HL-60 (cell line): ENCODE data around the gene ARHGAP21.

ENCODE experiments used
- DNase-seq, 2 experiments: peaks; one replicate each; pipeline ENCODE4 v3.0.0-alpha.2; 2010 to 2020; ENCODE audit warnings: low read depth in 1 of 2, low spot score in 1 of 2
- H3K27ac ChIP-seq: fragments of 250-450 bp; sonication (Bioruptor Pico); replicated peaks from 2 replicates; pipeline ENCODE4 v1.5.1; 2020; ENCODE audit warnings: mild to moderate bottlenecking, moderate library complexity
- H3K27me3 ChIP-seq: fragments of 250-450 bp; sonication (Bioruptor Pico); 2 replicates; pipeline ENCODE4 v1.5.1; 2021; ENCODE audit warnings: mild to moderate bottlenecking, moderate library complexity; ENCODE audit not compliant: insufficient read depth, poor library complexity, severe bottlenecking
- H3K4me3 ChIP-seq: replicated peaks from 2 replicates; pipeline ENCODE4 v1.5.1; 2011; ENCODE audit warnings: mild to moderate bottlenecking, control low read depth, low read length; ENCODE audit not compliant: insufficient read depth
- GABPA ChIP-seq: IDR thresholded peaks from 2 replicates; pipeline ENCODE4 v1.6.1; 2012; ENCODE audit warnings: low read depth
- POLR2AphosphoS5 ChIP-seq: IDR thresholded peaks from 2 replicates; pipeline ENCODE4 v1.6.1; 2012; ENCODE audit warnings: low read depth
- SPI1 ChIP-seq: IDR thresholded peaks from 2 replicates; pipeline ENCODE4 v1.6.1; 2012; ENCODE audit warnings: low read depth, mild to moderate bottlenecking, borderline replicate concordance
- TF ChIP-seq, protein P1 (sequence below): IDR thresholded peaks from 2 replicates; pipeline ENCODE4 v1.6.1; 2012; ENCODE audit warnings: low read depth; ENCODE audit not compliant: insufficient replicate concordance
- TF ChIP-seq, protein P2 (sequence below): IDR thresholded peaks from one replicate; pipeline ENCODE4 v1.5.1; 2011; ENCODE audit warnings: low read length, control low read depth, inconsistent platforms; ENCODE audit not compliant: insufficient read depth

The ARHGAP21 gene

DNA sequence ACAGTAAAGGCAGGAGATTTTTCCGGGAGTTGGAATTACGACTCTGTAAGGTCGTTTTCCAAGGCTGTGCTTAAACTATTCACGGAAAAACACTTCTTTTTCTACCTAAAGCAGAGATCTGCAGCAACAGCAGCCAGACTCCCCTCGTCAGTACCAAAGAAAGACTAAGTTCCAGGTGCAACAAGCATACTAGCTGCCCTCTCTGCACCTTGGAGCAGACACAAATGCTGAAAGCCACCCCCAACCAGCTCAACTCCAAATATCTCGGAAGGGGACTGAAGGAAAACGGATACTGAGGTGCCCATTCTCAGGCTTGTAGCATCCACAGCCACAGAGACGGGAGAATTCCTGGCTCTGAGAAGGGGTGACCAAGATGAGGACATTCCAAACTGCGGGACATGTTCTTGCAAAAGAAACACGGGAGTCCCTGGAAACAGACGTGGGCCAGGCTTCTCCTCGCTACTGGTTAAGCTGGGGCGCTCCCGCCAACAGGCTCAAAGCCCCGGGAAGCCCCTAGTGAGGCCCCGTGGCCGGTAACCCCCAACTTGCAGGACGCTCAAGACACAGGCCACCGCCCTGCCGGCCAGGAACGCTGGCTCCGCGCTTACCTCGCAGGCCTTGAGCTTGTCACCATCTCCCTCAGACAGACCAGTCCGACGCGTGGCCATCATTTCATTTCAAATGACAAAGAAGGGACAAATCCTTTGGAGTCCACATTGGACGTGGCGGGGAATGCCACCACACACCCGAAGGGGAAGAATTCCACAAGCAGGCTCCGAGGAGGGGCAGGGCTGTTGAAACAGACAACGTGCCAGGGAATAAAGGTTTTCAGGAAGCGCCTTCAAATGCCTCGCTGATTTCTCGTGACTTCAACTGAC, 2.2 kb downstream of the ARHGAP21 start:
- no peak for DNase-seq
- H3K4me3 ChIP-seq = no peak overlapping the region
- H3K27me3 ChIP-seq = no peaks in the 10 kb centered on the region
- H3K27ac ChIP-seq = no peak overlapping the region
- TF ChIP-seq GABPA (no peak), SPI1 (no peak), POLR2AphosphoS5 (no peak)
- TF ChIP-seq, protein P1, sequence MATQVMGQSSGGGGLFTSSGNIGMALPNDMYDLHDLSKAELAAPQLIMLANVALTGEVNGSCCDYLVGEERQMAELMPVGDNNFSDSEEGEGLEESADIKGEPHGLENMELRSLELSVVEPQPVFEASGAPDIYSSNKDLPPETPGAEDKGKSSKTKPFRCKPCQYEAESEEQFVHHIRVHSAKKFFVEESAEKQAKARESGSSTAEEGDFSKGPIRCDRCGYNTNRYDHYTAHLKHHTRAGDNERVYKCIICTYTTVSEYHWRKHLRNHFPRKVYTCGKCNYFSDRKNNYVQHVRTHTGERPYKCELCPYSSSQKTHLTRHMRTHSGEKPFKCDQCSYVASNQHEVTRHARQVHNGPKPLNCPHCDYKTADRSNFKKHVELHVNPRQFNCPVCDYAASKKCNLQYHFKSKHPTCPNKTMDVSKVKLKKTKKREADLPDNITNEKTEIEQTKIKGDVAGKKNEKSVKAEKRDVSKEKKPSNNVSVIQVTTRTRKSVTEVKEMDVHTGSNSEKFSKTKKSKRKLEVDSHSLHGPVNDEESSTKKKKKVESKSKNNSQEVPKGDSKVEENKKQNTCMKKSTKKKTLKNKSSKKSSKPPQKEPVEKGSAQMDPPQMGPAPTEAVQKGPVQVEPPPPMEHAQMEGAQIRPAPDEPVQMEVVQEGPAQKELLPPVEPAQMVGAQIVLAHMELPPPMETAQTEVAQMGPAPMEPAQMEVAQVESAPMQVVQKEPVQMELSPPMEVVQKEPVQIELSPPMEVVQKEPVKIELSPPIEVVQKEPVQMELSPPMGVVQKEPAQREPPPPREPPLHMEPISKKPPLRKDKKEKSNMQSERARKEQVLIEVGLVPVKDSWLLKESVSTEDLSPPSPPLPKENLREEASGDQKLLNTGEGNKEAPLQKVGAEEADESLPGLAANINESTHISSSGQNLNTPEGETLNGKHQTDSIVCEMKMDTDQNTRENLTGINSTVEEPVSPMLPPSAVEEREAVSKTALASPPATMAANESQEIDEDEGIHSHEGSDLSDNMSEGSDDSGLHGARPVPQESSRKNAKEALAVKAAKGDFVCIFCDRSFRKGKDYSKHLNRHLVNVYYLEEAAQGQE = no peak

DNA sequence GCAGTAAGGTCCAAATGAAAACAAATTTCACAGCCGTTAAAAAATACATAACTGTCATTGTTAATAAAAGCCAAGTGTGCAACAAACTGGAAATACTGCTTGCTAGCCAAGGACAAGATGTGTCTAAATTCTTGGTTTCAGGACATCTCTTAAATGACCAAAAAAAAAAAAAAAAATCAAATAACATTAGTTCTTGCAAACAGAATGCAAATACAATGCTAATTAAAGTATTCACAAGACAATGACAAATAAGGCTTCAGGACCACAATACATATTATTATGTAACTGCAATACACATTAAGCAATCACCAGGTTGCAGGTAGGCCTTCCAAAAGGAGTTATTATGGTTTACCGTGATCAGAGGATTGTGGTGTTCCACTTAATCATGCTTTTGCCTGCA, 3.6 kb downstream of the ARHGAP21 start:
- no peak overlapping the region for H3K4me3 ChIP-seq
- no peak for DNase-seq
- H3K27ac ChIP-seq = no peak overlapping the region
- H3K27me3 ChIP-seq = no peaks in the 10 kb centered on the region
- TF ChIP-seq SPI1 (no peak), GABPA (no peak), POLR2AphosphoS5 (no peak)
- TF ChIP-seq, protein P2, sequence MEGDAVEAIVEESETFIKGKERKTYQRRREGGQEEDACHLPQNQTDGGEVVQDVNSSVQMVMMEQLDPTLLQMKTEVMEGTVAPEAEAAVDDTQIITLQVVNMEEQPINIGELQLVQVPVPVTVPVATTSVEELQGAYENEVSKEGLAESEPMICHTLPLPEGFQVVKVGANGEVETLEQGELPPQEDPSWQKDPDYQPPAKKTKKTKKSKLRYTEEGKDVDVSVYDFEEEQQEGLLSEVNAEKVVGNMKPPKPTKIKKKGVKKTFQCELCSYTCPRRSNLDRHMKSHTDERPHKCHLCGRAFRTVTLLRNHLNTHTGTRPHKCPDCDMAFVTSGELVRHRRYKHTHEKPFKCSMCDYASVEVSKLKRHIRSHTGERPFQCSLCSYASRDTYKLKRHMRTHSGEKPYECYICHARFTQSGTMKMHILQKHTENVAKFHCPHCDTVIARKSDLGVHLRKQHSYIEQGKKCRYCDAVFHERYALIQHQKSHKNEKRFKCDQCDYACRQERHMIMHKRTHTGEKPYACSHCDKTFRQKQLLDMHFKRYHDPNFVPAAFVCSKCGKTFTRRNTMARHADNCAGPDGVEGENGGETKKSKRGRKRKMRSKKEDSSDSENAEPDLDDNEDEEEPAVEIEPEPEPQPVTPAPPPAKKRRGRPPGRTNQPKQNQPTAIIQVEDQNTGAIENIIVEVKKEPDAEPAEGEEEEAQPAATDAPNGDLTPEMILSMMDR = no peak
- TF ChIP-seq, protein P1 = no peak

DNA sequence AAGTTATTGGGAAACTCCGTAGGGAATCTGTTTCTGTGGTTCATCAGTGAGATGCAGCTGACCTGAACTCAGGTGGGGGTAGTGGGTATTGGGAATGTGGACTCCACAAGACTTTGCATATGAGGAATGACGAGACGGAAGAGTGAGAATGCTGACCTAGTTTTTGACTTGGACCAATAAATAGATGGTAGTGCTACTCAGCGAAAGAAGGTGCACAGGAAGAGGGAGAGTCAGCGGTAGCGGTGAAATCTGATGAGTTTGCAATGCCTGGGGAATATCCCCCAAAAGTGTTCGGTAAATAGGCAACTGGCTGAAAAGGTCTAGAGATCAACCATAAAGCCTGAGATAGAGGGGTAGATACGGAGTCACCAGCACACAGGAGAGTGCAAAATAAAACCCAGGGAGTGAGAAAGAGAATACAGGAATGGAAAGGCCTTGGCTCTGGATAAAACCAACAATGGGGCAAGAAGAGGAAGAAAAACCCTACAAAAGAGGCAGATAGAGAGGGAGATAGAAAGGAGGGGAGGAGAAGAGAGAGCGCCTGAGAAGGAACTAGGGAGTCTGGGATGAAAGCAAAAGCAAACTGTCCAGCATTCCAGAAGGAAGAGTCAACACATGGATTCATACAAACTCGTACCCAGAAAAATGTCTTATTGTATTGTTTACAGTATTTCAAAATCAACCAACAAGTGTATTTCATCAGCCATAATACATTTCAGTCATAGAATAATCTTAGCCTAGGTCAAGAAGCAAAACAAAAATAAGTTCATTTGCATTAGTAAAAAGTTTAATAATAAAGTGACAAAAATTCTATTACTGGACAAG, 5.4 kb downstream of the ARHGAP21 start:
- TF ChIP-seq, protein P2 = no peak
- TF ChIP-seq, protein P1 = no peak
- TF ChIP-seq SPI1 (no peak), GABPA (no peak), POLR2AphosphoS5 (no peak)
- Histone ChIP-seq H3K4me3 (no peak overlapping the region), H3K27ac (no peak overlapping the region), H3K27me3 (no peaks in the 10 kb centered on the region)
- DNase-seq = no peak
